Upper lobe of left lung (tissue), 6 donors: Measurements from ENCODE around the gene OTOS. TPM values are rescaled to one million over a fixed set of nuclear protein-coding genes. Genes with fewer than 3 reads are reported as not detected.

Experiments
- ATAC-seq, 2 donors: fragments of 200-7000 bp; cut with Tn5 transposase; one replicate each; pipeline ENCODE4 v1.9.1; 2022; ENCODE audit warnings: mild to moderate bottlenecking in 2 of 2, moderate library complexity in 2 of 2; ENCODE audit not compliant: low FRiP score in 2 of 2
- DNase-seq, 2 donors: peaks; one replicate each; pipeline ENCODE4 v3.0.0-alpha.2; 2019 to 2020
- H3K27ac ChIP-seq, 4 donors: fragments of 200-600 bp; sonication (generic); one replicate each; pipeline ENCODE4 v1.5.1; 2016 to 2019
- H3K27me3 ChIP-seq, 4 donors: fragments of 200-600 bp; sonication (generic); one replicate each; pipeline ENCODE4 v1.5.1; 2017 to 2019
- H3K36me3 ChIP-seq, 4 donors: fragments of 200-600 bp; sonication (generic); one replicate each; pipeline ENCODE4 v1.5.1; 2016 to 2019
- H3K4me1 ChIP-seq, 4 donors: fragments of 200-600 bp; sonication (generic); one replicate each; pipeline ENCODE4 v1.5.1; 2018 to 2019
- H3K4me3 ChIP-seq, 4 donors: fragments of 200-600 bp; sonication (generic); one replicate each; pipeline ENCODE4 v1.5.1; 2017 to 2019; ENCODE audit warnings: mild to moderate bottlenecking in 2 of 4, moderate library complexity in 1 of 4
- H3K9me3 ChIP-seq, 4 donors: fragments of 200-600 bp; sonication (generic); one replicate each; pipeline ENCODE4 v1.5.1; 2018 to 2019
- EP300 ChIP-seq, 4 donors: sonication (generic); formaldehyde crosslinking; IDR thresholded peaks; one replicate each; pipeline ENCODE4 v1.5.1; 2017; ENCODE audit warnings: antibody characterized with exemption in 4 of 4, control low read depth in 2 of 4
- POLR2A ChIP-seq, 4 donors: fragments of 450-650 bp; IDR thresholded peaks; one replicate each; pipeline ENCODE4 v1.5.1; 2016 to 2017; ENCODE audit warnings: antibody characterized with exemption in 4 of 4, mild to moderate bottlenecking in 2 of 4
- POLR2AphosphoS5 ChIP-seq, 2 donors: sonication (generic); formaldehyde crosslinking; IDR thresholded peaks; one replicate each; pipeline ENCODE4 v1.5.1; 2017; ENCODE audit warnings: antibody characterized with exemption in 2 of 2
- WGBS, 2 donors: methylation state at CpG; one replicate each; pipeline ENCODE4 v1.1.5; 2017 to 2018; 5-methylcytosine and 5-hydroxymethylcytosine counted together
- total RNA-seq, 6 donors: library from RNA; depleted of rRNA in 4 of 6; stranded (reverse); fragments of >200 nt in 4 of 6; gene quantifications; one replicate each; pipeline versions ENCODE4 v1.1.0 to v1.2.1, GENCODE V29; 2016 to 2021
- TF ChIP-seq, protein P1 (sequence below), 6 experiments: fragments of 450-650 bp in 4 of 6; fragments of 200-600 bp in 2 of 6; sonication (generic) in 2 of 6; IDR thresholded peaks; one replicate each; pipeline ENCODE4 v1.5.1; 2016 to 2019; ENCODE audit warnings: antibody characterized with exemption in 6 of 6
- donor health status: DM: no; HTN: no; CAD: no; lungs with moderate emphysema.
- donor health status: DM: no; HTN: yes; CAD: no; lungs with severe emphysema.

The OTOS gene
- total RNA-seq, 6 donors from 2014 or later = not detected

DNA sequence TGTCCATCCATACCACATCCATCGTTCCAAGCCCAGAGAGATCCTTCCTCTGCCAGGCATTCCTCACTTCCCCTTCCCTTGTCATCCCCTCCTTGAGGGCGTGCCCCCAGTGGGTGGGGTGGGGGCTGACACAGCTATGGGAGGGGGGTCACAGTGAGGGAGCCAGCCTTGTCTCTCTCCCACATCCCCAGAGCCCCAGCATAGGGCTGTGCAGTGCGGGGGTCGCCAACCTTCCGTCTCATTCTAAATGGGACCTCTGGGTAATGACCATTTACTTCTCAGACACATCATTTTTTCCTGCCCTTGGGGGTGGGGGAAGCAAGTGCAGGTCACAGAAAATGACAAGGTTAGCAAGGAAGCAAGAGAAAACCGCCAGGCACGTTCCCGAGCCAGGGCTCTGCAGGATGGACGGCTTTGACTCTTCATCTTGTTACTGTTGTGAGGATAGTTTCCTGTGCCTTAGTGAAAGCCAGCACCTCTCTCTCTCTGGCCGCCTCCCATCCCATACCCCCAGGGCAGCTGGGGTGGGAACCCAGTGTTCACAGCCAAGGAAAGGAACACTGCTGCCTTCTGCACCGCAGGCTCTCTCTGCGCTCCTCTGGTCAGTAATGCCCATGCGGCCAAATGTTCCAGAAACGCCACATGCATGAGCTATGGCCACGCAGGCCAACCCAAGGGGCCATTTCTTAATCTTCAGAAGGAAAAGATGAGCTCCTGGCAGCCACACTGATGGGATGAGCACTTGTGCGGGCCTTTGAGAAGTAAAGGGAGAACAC, 22.7 kb upstream of the OTOS start:
- Histone ChIP-seq H3K27me3 (no peaks in the 10 kb centered on the region), H3K4me1 (no peaks in the 10 kb centered on the region), H3K9me3 (no peaks in the 10 kb centered on the region), H3K27ac (no peak overlapping the region), H3K4me3 (no peak overlapping the region), H3K36me3 (no peaks in the 10 kb centered on the region)
- WGBS, 2 donors = 52 to 61% methylated on average over 4 to 16 of the region's 16 CpGs
- ATAC-seq (no peak), DNase-seq (no peak)
- no peak for TF ChIP-seq POLR2AphosphoS5 (IDR thresholded peaks at IDR 0.05)
- TF ChIP-seq, protein P1, sequence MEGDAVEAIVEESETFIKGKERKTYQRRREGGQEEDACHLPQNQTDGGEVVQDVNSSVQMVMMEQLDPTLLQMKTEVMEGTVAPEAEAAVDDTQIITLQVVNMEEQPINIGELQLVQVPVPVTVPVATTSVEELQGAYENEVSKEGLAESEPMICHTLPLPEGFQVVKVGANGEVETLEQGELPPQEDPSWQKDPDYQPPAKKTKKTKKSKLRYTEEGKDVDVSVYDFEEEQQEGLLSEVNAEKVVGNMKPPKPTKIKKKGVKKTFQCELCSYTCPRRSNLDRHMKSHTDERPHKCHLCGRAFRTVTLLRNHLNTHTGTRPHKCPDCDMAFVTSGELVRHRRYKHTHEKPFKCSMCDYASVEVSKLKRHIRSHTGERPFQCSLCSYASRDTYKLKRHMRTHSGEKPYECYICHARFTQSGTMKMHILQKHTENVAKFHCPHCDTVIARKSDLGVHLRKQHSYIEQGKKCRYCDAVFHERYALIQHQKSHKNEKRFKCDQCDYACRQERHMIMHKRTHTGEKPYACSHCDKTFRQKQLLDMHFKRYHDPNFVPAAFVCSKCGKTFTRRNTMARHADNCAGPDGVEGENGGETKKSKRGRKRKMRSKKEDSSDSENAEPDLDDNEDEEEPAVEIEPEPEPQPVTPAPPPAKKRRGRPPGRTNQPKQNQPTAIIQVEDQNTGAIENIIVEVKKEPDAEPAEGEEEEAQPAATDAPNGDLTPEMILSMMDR (IDR thresholded peaks at IDR 0.05) = no peak
- TF ChIP-seq POLR2A (IDR thresholded peaks at IDR 0.05) = no peak
- no peak for TF ChIP-seq EP300 (IDR thresholded peaks at IDR 0.05)

DNA sequence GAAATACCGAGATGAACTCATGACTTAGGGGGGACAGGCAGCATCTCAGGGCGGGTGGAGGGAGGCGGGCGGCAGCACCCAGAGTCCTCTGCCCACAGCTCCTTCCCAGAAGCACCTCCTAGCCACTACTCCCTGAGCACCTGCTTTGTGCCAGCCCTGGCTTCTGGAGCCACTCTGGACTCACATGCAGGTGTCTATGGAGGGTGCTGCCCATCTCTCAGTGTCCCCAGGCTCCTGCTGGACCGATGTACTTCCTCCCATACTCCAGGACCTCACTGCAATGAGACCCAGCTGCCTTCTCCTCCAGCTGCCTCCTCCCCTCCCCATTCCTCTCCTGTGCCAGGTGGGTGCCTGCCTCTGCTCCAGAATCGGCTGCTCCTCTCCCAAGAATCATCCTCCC, 22.1 kb upstream of the OTOS start:
- no peaks in the 10 kb centered on the region for H3K4me1 ChIP-seq
- no peak overlapping the region for H3K4me3 ChIP-seq
- H3K9me3 ChIP-seq = no peaks in the 10 kb centered on the region
- H3K27me3 ChIP-seq = no peaks in the 10 kb centered on the region
- H3K27ac ChIP-seq = no peak overlapping the region
- TF ChIP-seq POLR2A (IDR thresholded peaks at IDR 0.05) (no peak), POLR2AphosphoS5 (IDR thresholded peaks at IDR 0.05) (no peak), EP300 (IDR thresholded peaks at IDR 0.05) (no peak)
- TF ChIP-seq, protein P1 (IDR thresholded peaks at IDR 0.05) = no peak
- WGBS, 2 donors = 69 to 77% methylated on average over 5 to 6 of the region's 6 CpGs
- no peak for DNase-seq
- no peaks in the 10 kb centered on the region for H3K36me3 ChIP-seq
- ATAC-seq = no peak

DNA sequence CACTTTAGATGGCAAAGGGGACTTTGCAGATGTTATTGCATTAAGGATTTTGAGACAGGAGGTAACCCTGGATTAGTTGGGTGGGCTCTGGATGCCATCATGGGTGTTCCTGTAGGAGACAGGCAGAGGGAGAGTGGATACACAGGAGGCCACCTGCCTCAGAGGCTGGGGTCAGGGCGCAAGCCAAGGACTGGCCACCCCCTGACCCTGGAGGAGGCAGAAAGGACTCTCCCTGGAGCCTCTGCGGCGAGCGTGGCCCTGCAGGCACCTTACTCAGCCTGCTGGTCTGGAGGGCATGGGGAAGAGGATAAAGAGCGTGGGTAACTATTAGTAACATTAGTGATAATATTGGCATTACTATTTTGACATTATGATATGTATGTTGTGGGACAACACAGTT, 21.6 kb upstream of the OTOS start:
- DNase-seq (no peak), ATAC-seq (no peak)
- TF ChIP-seq POLR2A (IDR thresholded peaks at IDR 0.05) = no peak
- TF ChIP-seq EP300 (IDR thresholded peaks at IDR 0.05) = no peak
- TF ChIP-seq, protein P1 (IDR thresholded peaks at IDR 0.05) = no peak
- TF ChIP-seq POLR2AphosphoS5 (IDR thresholded peaks at IDR 0.05) = no peak
- no peak overlapping the region for H3K27ac ChIP-seq
- no peaks in the 10 kb centered on the region for H3K9me3 ChIP-seq
- H3K4me3 ChIP-seq = no peak overlapping the region
- H3K36me3 ChIP-seq = no peaks in the 10 kb centered on the region
- H3K4me1 ChIP-seq = no peaks in the 10 kb centered on the region
- 69 to 72% methylated on average over 4 to 5 of the region's 5 CpGs for WGBS, 2 donors
- no peaks in the 10 kb centered on the region for H3K27me3 ChIP-seq

DNA sequence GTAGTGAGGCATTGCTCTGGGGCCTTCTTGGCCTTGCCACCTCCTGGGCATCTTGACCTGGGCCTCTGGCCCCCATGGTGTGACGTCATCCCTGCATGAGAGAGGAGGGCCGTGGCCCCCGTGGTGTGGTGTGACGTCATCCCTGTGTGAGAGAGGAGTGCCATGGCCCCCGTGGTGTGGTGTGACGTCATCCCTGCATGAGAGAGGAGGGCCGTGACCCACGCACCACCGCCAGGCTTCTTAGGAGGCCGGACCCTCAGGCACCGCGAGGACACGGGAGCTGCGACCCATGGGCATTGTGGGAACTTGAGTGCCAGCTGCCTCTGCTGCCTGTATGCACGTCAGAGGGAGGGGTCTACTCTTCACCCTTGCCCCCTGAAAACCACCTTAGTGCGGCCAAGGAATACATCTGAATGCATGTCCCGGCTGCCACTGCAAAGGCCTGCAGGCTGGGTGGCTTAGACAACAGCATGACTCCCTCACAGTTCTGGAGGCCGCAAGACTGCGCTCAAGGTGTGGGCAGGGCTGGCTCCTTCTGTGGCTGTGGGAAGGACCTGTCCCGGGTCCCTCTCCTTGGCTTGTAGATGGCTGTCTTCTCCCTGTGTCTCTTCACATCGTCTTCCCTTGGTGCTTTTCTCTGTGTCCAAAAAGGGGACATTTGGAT, 20.8 kb upstream of the OTOS start:
- WGBS, 2 donors = 76 to 85% methylated on average over 5 to 21 of the region's 21 CpGs
- no peak for DNase-seq

More for the DNA sequence above, 20.8 kb upstream of the OTOS start:
- H3K4me3 ChIP-seq = no peak overlapping the region
- ATAC-seq = no peak
- no peaks in the 10 kb centered on the region for H3K36me3 ChIP-seq
- H3K4me1 ChIP-seq = no peaks in the 10 kb centered on the region
- no peak overlapping the region for H3K27ac ChIP-seq
- H3K9me3 ChIP-seq = no peaks in the 10 kb centered on the region
- TF ChIP-seq, protein P1 (IDR thresholded peaks at IDR 0.05) = no peak
- TF ChIP-seq EP300 (IDR thresholded peaks at IDR 0.05) = no peak
- no peak for TF ChIP-seq POLR2AphosphoS5 (IDR thresholded peaks at IDR 0.05)
- no peak for TF ChIP-seq POLR2A (IDR thresholded peaks at IDR 0.05)
- H3K27me3 ChIP-seq = no peaks in the 10 kb centered on the region
